PC-9 (cell line): ENCODE data around the gene PRLHR. TPM values are rescaled to one million over a fixed set of nuclear protein-coding genes. Genes with fewer than 3 reads are reported as not detected.

Experiments
- BruUV-seq: library from RNA; stranded (reverse); fragments of 400-500 nt; replicated peaks from 2 replicates; lab custom pipeline; 2021; lab: Mats Ljungman, UMichigan
- CTCF ChIA-PET: fragments of 300-600 bp; sonication (Branson Sonifier 250); formaldehyde crosslinking; loops from one replicate; lab custom pipeline; 2022; ENCODE audit warnings: antibody characterized with exemption; lab: Charles Lee
- POLR2A ChIA-PET: fragments of 300-600 bp; sonication (Branson Sonifier 250); formaldehyde crosslinking; loops from one replicate; lab custom pipeline; 2022; ENCODE audit warnings: antibody characterized with exemption; ENCODE audit not compliant: unreplicated experiment; lab: Charles Lee
- DNase-seq, 2 experiments: peaks; one replicate each; pipeline versions ENCODE4 v3.0.0 to v3.0.0-alpha.2; 2015 to 2022; ENCODE audit warnings: mixed read lengths in 1 of 2
- H2AFZ ChIP-seq: fragments of 200-600 bp; sonication (generic); 2 replicates; pipeline ENCODE4 v1.8.1; 2017; ENCODE audit warnings: antibody characterized with exemption
- H3F3A ChIP-seq: fragments of 200-600 bp; sonication (generic); 2 replicates; pipeline ENCODE4 v1.8.1; 2017; ENCODE audit warnings: antibody characterized with exemption, mild to moderate bottlenecking, low read depth; ENCODE audit not compliant: insufficient read depth
- H3K27ac ChIP-seq: fragments of 200-600 bp; sonication (generic); 2 replicates; pipeline ENCODE4 v1.6.1; 2016; ENCODE audit warnings: mixed run types
- H3K27me3 ChIP-seq: fragments of 200-600 bp; sonication (generic); 2 replicates; pipeline ENCODE4 v1.6.1; 2016; ENCODE audit warnings: low read depth, mixed run types; ENCODE audit not compliant: insufficient read depth
- H3K36me3 ChIP-seq: fragments of 200-600 bp; sonication (generic); 2 replicates; pipeline ENCODE4 v1.6.1; 2016; ENCODE audit warnings: low read depth, mixed run types
- H3K4me1 ChIP-seq: fragments of 200-600 bp; sonication (generic); replicated peaks from 2 replicates; pipeline ENCODE4 v1.6.1; 2016; ENCODE audit warnings: mixed run types; ENCODE audit not compliant: insufficient read depth
- H3K4me2 ChIP-seq: fragments of 200-600 bp; sonication (generic); 2 replicates; pipeline ENCODE4 v1.6.1; 2017; ENCODE audit warnings: mixed run types
- H3K4me3 ChIP-seq: fragments of 200-600 bp; sonication (generic); 2 replicates; pipeline ENCODE4 v1.6.1; 2016; ENCODE audit warnings: mixed run types
- H3K79me2 ChIP-seq: fragments of 200-600 bp; sonication (generic); 2 replicates; pipeline ENCODE4 v1.6.1; 2017; ENCODE audit warnings: low read depth, mixed run types
- H3K9me2 ChIP-seq: fragments of 200-600 bp; sonication (generic); 2 replicates; pipeline ENCODE4 v1.8.1; 2017; ENCODE audit warnings: mild to moderate bottlenecking; ENCODE audit not compliant: insufficient read depth
- H3K9me3 ChIP-seq: fragments of 200-600 bp; sonication (generic); 2 replicates; pipeline ENCODE4 v1.8.1; 2016; ENCODE audit warnings: low read depth; ENCODE audit not compliant: insufficient read depth
- H4K20me1 ChIP-seq: fragments of 200-600 bp; sonication (generic); 2 replicates; pipeline ENCODE4 v1.8.1; 2017; ENCODE audit not compliant: insufficient read depth
- EZH2 ChIP-seq: fragments of 200-600 bp; sonication (generic); IDR thresholded peaks from 2 replicates; pipeline ENCODE4 v1.8.0; 2017; ENCODE audit warnings: antibody characterized with exemption, low read depth
- intact Hi-C: fragments of 100-400 bp; cut with micrococcal nuclease; formaldehyde crosslinking; loops from one replicate; pipeline ENCODE4 v1.10.0; 2022; ENCODE audit not compliant: unreplicated experiment
- total RNA-seq: library from RNA; stranded (reverse); gene quantifications from 2 replicates; pipeline ENCODE4 v1.2.3, GENCODE V29; 2021
- TF ChIP-seq, protein P1 (sequence below): fragments of 200-600 bp; sonication (generic); conservative IDR thresholded peaks from 2 replicates; pipeline ENCODE4 v1.6.1; 2017; ENCODE audit warnings: mixed run types, antibody characterized with exemption, mild to moderate bottlenecking, moderate library complexity

Gene PRLHR
- total RNA-seq, 1 experiment from 2014 or later, result not detected

DNA sequence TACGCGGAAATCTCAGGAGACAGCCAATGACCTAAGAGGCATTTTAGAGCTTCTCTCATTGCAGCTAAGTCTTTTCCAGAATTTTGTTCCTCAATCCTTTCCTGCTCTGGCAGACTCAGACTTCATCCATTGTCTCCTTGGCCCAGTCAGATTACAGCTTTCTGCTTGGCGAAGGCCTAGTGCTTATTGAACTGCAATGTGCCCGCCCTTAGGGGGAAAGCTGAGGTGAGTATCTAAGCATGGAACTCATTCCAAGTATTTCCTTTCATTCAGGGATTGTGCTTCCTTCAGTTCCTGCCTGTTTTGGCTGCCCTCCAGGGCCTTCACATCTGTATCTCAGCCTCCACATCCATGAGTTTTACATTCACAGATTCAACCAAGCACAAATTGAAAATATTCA, 37.5 kb downstream of the PRLHR start:
- H4K20me1 ChIP-seq, result no peaks in the 10 kb centered on the region
- no peaks in the 10 kb centered on the region for H3F3A ChIP-seq
- no peaks in the 10 kb centered on the region for H3K9me3 ChIP-seq
- CTCF ChIA-PET, result interaction anchor here (0.7 kb wide), 1 partner anchor 210 kb away, joined by 3 read pairs; no protein-coding TSS in a partner anchor
- no peak overlapping the region for H3K27ac ChIP-seq
- intact Hi-C loops, result loop anchor here (10.0 kb wide), 1 partner anchor 313 kb away; no protein-coding TSS in a partner anchor
- TF ChIP-seq EZH2, result no peak
- TF ChIP-seq, protein P1, sequence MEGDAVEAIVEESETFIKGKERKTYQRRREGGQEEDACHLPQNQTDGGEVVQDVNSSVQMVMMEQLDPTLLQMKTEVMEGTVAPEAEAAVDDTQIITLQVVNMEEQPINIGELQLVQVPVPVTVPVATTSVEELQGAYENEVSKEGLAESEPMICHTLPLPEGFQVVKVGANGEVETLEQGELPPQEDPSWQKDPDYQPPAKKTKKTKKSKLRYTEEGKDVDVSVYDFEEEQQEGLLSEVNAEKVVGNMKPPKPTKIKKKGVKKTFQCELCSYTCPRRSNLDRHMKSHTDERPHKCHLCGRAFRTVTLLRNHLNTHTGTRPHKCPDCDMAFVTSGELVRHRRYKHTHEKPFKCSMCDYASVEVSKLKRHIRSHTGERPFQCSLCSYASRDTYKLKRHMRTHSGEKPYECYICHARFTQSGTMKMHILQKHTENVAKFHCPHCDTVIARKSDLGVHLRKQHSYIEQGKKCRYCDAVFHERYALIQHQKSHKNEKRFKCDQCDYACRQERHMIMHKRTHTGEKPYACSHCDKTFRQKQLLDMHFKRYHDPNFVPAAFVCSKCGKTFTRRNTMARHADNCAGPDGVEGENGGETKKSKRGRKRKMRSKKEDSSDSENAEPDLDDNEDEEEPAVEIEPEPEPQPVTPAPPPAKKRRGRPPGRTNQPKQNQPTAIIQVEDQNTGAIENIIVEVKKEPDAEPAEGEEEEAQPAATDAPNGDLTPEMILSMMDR, result no peak
- H3K4me3 ChIP-seq, result no peak overlapping the region
- BruUV-seq, result no TSS peak
- no peaks in the 10 kb centered on the region for H3K36me3 ChIP-seq
- POLR2A ChIA-PET, result no interaction called here
- H3K4me1 ChIP-seq, result no peaks in the 10 kb centered on the region
- DNase-seq, result no peak
- H2AFZ ChIP-seq, result no peak overlapping the region
- H3K27me3 ChIP-seq, result no peaks in the 10 kb centered on the region
- no peaks in the 10 kb centered on the region for H3K9me2 ChIP-seq
- no peak overlapping the region for H3K4me2 ChIP-seq
- no peaks in the 10 kb centered on the region for H3K79me2 ChIP-seq

DNA sequence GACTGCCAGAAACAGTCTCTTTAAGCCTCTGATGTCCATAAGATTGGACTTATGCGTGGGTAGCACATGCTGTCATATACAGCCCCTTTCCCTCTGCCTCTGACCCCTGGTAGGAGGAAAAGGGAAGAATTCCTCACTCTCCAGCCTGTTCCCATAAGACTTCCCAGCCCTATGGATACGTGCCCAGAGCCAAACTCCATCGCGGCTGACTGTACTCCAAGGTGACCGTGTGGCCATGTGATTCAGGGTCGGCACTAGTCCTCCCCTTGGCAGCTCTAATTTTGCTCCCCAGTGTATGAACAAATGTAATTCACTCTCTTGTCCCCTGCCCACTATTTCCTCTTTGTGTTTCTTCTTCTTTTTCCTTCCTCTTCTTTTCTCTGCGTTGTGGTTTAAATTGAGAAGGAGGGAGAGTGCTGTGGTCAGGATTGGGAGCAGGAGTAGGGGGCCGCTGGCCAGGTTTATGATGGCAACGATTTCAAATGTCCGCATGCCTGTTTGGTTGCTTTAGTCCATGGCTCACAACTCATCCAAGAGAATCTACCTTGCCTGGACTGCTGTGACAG, 43.8 kb downstream of the PRLHR start:
- POLR2A ChIA-PET, result no interaction called here
- Histone ChIP-seq H3K79me2 (no peaks in the 10 kb centered on the region), H3K4me3 (no peak overlapping the region), H4K20me1 (no peaks in the 10 kb centered on the region), H3F3A (no peaks in the 10 kb centered on the region), H3K36me3 (no peaks in the 10 kb centered on the region), H3K9me2 (no peaks in the 10 kb centered on the region), H3K27me3 (no peaks in the 10 kb centered on the region), H2AFZ (no peak overlapping the region), H3K4me2 (no peak overlapping the region), H3K27ac (no peak overlapping the region), H3K9me3 (no peaks in the 10 kb centered on the region), H3K4me1 (no peaks in the 10 kb centered on the region)
- CTCF ChIA-PET, result no interaction called here
- intact Hi-C loops, result loop anchor here (10.0 kb wide), 1 partner anchor 307 kb away; no protein-coding TSS in a partner anchor
- no TSS peak for BruUV-seq
- TF ChIP-seq, protein P1, result no peak
- TF ChIP-seq EZH2, result no peak
- no peak for DNase-seq

DNA sequence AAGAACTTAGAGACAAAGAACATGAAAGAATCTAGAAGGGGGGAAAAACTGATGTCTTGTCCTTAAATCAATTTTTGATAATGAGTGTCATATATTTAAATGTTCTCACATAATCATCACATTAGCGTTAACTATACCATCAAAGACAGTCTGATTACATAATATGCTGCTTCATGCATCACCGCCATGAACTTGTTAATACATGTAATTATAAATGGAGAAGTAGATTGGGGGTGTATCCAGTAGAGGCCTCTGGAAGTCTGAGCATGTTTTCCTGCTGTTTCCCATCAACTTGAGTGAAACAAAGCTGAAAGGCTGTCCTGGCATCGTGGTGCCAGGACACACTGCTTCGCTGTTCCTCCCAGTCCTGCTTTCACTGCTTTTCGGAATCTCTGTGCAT, 48.2 kb downstream of the PRLHR start:
- H3K9me3 ChIP-seq, result no peaks in the 10 kb centered on the region
- BruUV-seq, result no TSS peak
- no peak overlapping the region for H3K4me2 ChIP-seq
- intact Hi-C loops, result no loop called here
- POLR2A ChIA-PET, result no interaction called here
- H3K27me3 ChIP-seq, result no peaks in the 10 kb centered on the region
- H3K36me3 ChIP-seq, result no peaks in the 10 kb centered on the region
- H3K79me2 ChIP-seq, result no peaks in the 10 kb centered on the region
- no peaks in the 10 kb centered on the region; the same call in 1 of the 2 replicates for H3K4me1 ChIP-seq
- H3F3A ChIP-seq, result no peaks in the 10 kb centered on the region
- H4K20me1 ChIP-seq, result no peaks in the 10 kb centered on the region
- no peak for DNase-seq
- CTCF ChIA-PET, result no interaction called here
- no peaks in the 10 kb centered on the region for H3K9me2 ChIP-seq
- TF ChIP-seq, protein P1, result no peak
- TF ChIP-seq EZH2, result no peak
- no peak overlapping the region for H3K27ac ChIP-seq
- no peak overlapping the region for H3K4me3 ChIP-seq
- no peak overlapping the region for H2AFZ ChIP-seq
